B cell (primary cell): ENCODE data around the gene GPC2. TPM values are rescaled to one million over a fixed set of nuclear protein-coding genes. Genes with fewer than 3 reads are reported as not detected.

Experiments
- ATAC-seq: fragments of 200-7000 bp; cut with Tn5 transposase; one replicate; pipeline ENCODE4 v1.10.0; 2021; ENCODE audit warnings: low read depth, mild to moderate bottlenecking, moderate number of reproducible peaks, moderate library complexity
- CTCF ChIA-PET: fragments of 350-600 bp; sonication (Branson Sonifier 250); formaldehyde crosslinking; loops from one replicate; lab custom pipeline; 2021; ENCODE audit warnings: antibody characterized with exemption, inconsistent platforms; lab: Charles Lee
- POLR2A ChIA-PET: fragments of 350-600 bp; sonication (Branson Sonifier 250); formaldehyde crosslinking; loops from one replicate; lab custom pipeline; 2021; ENCODE audit warnings: antibody characterized with exemption; lab: Charles Lee
- DNase-seq: peaks from one replicate; pipeline ENCODE4 v3.0.0; 2013
- H2AFZ ChIP-seq: 2 replicates; pipeline ENCODE4 v1.6.1; 2012; ENCODE audit warnings: mild to moderate bottlenecking, low read depth, low read length; ENCODE audit not compliant: insufficient read depth, poor library complexity, severe bottlenecking
- H3K27ac ChIP-seq, 2 donors: 1 replicate in 1 of 2; 2 replicates in 1 of 2; pipeline ENCODE4 v1.5.1; 2012 to 2013; ENCODE audit warnings: low read length in 2 of 2, mild to moderate bottlenecking in 2 of 2, moderate library complexity in 1 of 2
- H3K27me3 ChIP-seq, 4 experiments: fragments of 200-600 bp in 1 of 4; sonication (generic) in 1 of 4; replicated peaks in 1 of 4; 1 replicate in 2 of 4; 2 replicates in 2 of 4; pipeline versions ENCODE4 v1.6.1 to v1.7.0; 2013 to 2016; ENCODE audit warnings: low read length in 3 of 4, mild to moderate bottlenecking in 2 of 4, mixed read lengths in 1 of 4, moderate library complexity in 1 of 4; ENCODE audit not compliant: insufficient read depth in 4 of 4, control insufficient read depth in 3 of 4; ENCODE audit errors: control extremely low read depth in 1 of 4
- H3K36me3 ChIP-seq, 2 experiments: replicated peaks in 1 of 2; 1 replicate in 1 of 2; 2 replicates in 1 of 2; pipeline versions ENCODE4 v1.6.1 to v1.7.1; 2013; ENCODE audit warnings: low read length in 1 of 2; ENCODE audit not compliant: insufficient read depth in 2 of 2, control insufficient read depth in 1 of 2; ENCODE audit errors: control extremely low read depth in 1 of 2, extremely low read depth in 1 of 2
- H3K4me1 ChIP-seq, 2 donors: fragments of 200-600 bp in 1 of 2; sonication (generic) in 1 of 2; 1 replicate in 1 of 2; 2 replicates in 1 of 2; pipeline versions ENCODE4 v1.5.1 to v1.6.1; 2013 to 2017; ENCODE audit warnings: low read length in 2 of 2; ENCODE audit not compliant: control insufficient read depth in 2 of 2, insufficient read depth in 2 of 2
- H3K4me2 ChIP-seq: replicated peaks from 2 replicates; pipeline ENCODE3; 2012; ENCODE audit warnings: mild to moderate bottlenecking, low read depth, low read length; ENCODE audit not compliant: poor library complexity, severe bottlenecking
- H3K4me3 ChIP-seq, 5 experiments: fragments of 200-600 bp in 1 of 5; sonication (generic) in 1 of 5; 1 replicate in 3 of 5; 2 replicates in 2 of 5; pipeline versions ENCODE4 v1.5.1 to v1.7.0; 2011 to 2016; ENCODE audit warnings: low read length in 4 of 5, mild to moderate bottlenecking in 4 of 5, low read depth in 2 of 5, control low read depth in 1 of 5, moderate library complexity in 1 of 5; ENCODE audit not compliant: insufficient read depth in 1 of 5; ENCODE audit errors: control extremely low read depth in 1 of 5, extremely low read depth in 1 of 5
- H3K79me2 ChIP-seq: fragments of 200-600 bp; sonication (generic); one replicate; pipeline ENCODE4 v1.6.0; 2016; ENCODE audit warnings: low read length; ENCODE audit not compliant: control insufficient read depth, insufficient read depth
- H3K9ac ChIP-seq: fragments of 200-600 bp; sonication (generic); 2 replicates; pipeline ENCODE4 v1.6.1; 2017; ENCODE audit warnings: mild to moderate bottlenecking, low read length, moderate library complexity
- H3K9me3 ChIP-seq, 3 donors: one replicate each; pipeline versions ENCODE4 v1.6.1 to v1.7.1; 2013; ENCODE audit warnings: low read length in 2 of 3; ENCODE audit not compliant: control insufficient read depth in 2 of 3, insufficient read depth in 1 of 3; ENCODE audit errors: control extremely low read depth in 1 of 3
- H4K20me1 ChIP-seq: 2 replicates; pipeline ENCODE4 v1.6.0; 2012; ENCODE audit warnings: mild to moderate bottlenecking, low read length; ENCODE audit not compliant: insufficient read depth, control insufficient read depth, poor library complexity, severe bottlenecking
- H3K27ac Mint-ChIP-seq: one replicate; pipeline ENCODE4 v1.8.0; 2021; ENCODE audit warnings: mixed read lengths
- H3K27me3 Mint-ChIP-seq: one replicate; pipeline ENCODE4 v1.8.0; 2021; ENCODE audit warnings: mixed read lengths
- H3K4me1 Mint-ChIP-seq: one replicate; pipeline ENCODE4 v1.8.0; 2021; ENCODE audit warnings: mixed read lengths
- H3K4me3 Mint-ChIP-seq: one replicate; pipeline ENCODE4 v1.8.0; 2021; ENCODE audit warnings: mixed read lengths
- H3K9me3 Mint-ChIP-seq: one replicate; pipeline ENCODE4 v1.8.0; 2022; ENCODE audit warnings: mixed read lengths; ENCODE audit not compliant: insufficient read depth
- EZH2 ChIP-seq: IDR thresholded peaks from 2 replicates; pipeline ENCODE4 v1.6.1; 2012; ENCODE audit warnings: borderline replicate concordance, low read depth, mild to moderate bottlenecking, moderate library complexity, low read length; ENCODE audit not compliant: insufficient read depth, poor library complexity, severe bottlenecking
- WGBS: methylation state at CpG from one replicate; pipeline ENCODE4 v1.1.5; 2013; ENCODE audit warnings: missing lambda C conversion rate; ENCODE audit not compliant: insufficient coverage; 5-methylcytosine and 5-hydroxymethylcytosine counted together
- intact Hi-C: fragments of 100-400 bp; cut with micrococcal nuclease; formaldehyde crosslinking; loops from one replicate; pipeline ENCODE4 v1.10.0; 2022
- polyA plus RNA-seq: library from polyadenylated mRNA; depleted of rRNA; stranded (reverse); fragments of >200 nt; gene quantifications from 2 replicates; pipeline ENCODE4 v1.2.3, GENCODE V29; 2012
- total RNA-seq, 2 donors: library from RNA; stranded (reverse); fragments of 120-200 nt in 1 of 2; gene quantifications; 1 replicate in 1 of 2; 2 replicates in 1 of 2; pipeline versions ENCODE4 v1.2.3 to v1.2.4, GENCODE V29; 2013 to 2022
- TF ChIP-seq, protein P1 (sequence below): fragments of 200-600 bp; IDR thresholded peaks from one replicate; pipeline ENCODE4 v1.8.0; 2022; ENCODE audit warnings: antibody characterized with exemption, mild to moderate bottlenecking

The GPC2 gene
- total and polyA plus RNA-seq, 2 donors (not counting 1 experiment from before 2014, with no cell fraction given): 3.9 to 4.1 TPM

DNA sequence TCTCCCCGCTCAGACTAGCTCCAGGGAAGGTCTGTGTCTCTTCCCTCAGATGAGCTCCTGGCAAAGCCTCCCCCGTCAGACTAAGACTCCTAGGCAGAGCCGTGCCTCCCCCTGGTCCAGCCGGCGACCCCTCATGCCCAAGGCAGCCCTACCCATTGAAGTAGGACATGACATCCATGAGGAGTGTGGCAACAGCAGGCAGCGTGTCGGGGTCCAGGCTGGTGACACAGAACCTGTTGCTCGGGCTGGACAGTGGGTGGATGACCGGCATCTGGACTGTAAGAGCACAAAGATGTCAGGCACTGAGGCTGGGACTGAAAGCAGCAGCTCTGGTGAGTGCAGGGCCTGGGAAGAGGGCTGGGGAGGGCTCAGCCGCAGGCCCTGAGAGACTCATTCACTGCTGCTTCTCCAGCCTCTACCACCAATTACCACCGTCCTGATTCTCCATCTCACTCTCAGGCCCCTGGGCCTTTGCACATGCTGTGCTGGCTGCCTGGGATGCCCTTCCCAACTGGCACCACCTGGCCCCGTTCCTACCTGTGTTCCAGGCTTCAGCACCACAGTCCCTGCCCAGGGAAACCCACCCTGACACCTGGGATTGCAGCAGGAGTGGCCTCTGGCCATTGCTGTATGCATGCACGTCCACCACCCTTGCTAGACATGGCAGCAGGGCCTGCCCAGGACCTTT, 45.4 kb upstream of the GPC2 start:
- ATAC-seq: no peak
- Histone ChIP-seq H3K9ac (no peak overlapping the region), H3K4me2 (peak overlapping the region; percentile 72), H2AFZ (no peak overlapping the region), H3K9me3 (no peaks in the 10 kb centered on the region), H3K27ac (peak overlapping the region; percentile 97 to 100), H3K36me3 (peaks cover 0 to 11% of the 10 kb centered on the region in 2 experiments), H3K4me3 (no peak overlapping the region), H3K79me2 (peaks cover 47% of the 10 kb centered on the region), H3K27me3 (no peaks in the 10 kb centered on the region), H4K20me1 (no peaks in the 10 kb centered on the region), H3K4me1 (peaks cover 32 to 44% of the 10 kb centered on the region in 2 donors)
- intact Hi-C loops: loop anchor here (5.0 kb wide), 1 partner anchor 140 kb away; the partner anchor contains the start of gene ZNF3
- no peak for TF ChIP-seq EZH2
- TF ChIP-seq, protein P1, sequence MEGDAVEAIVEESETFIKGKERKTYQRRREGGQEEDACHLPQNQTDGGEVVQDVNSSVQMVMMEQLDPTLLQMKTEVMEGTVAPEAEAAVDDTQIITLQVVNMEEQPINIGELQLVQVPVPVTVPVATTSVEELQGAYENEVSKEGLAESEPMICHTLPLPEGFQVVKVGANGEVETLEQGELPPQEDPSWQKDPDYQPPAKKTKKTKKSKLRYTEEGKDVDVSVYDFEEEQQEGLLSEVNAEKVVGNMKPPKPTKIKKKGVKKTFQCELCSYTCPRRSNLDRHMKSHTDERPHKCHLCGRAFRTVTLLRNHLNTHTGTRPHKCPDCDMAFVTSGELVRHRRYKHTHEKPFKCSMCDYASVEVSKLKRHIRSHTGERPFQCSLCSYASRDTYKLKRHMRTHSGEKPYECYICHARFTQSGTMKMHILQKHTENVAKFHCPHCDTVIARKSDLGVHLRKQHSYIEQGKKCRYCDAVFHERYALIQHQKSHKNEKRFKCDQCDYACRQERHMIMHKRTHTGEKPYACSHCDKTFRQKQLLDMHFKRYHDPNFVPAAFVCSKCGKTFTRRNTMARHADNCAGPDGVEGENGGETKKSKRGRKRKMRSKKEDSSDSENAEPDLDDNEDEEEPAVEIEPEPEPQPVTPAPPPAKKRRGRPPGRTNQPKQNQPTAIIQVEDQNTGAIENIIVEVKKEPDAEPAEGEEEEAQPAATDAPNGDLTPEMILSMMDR: no peak
- ChIA-PET CTCF (interaction anchor here (1.0 to 9.7 kb wide), 3 partner anchors 33 to 224 kb away, joined by 3 to 93 read pairs (median 66); no protein-coding TSS in a partner anchor), POLR2A (interaction anchor here (1.0 to 2.0 kb wide), 2 partner anchors 11 to 74 kb away, joined by 3 to 11 read pairs; partner anchors contain the start of gene LAMTOR4)
- whole genome bisulfite sequencing: 96% methylated on average over 13 of the region's 13 CpGs
- Mint-ChIP-seq H3K4me3 (peak overlapping the region; percentile 85), H3K9me3 (no peaks in the 10 kb centered on the region), H3K27ac (peak overlapping the region; percentile 95), H3K27me3 (no peaks in the 10 kb centered on the region), H3K4me1 (peaks cover 65% of the 10 kb centered on the region)
- DNase-seq: no peak
